Epithelial cell of proximal tubule (primary cell): ENCODE results near the gene ZNF341. TPM values are rescaled to one million over a fixed set of nuclear protein-coding genes. Genes with fewer than 3 reads are reported as not detected.

Experiments
- DNase-seq: peaks from one replicate; pipeline ENCODE4 v3.0.0-alpha.2; 2011; ENCODE audit warnings: low read depth
- H3K4me3 ChIP-seq: 2 replicates; pipeline ENCODE4 v1.5.1; 2011; ENCODE audit warnings: low read depth, mild to moderate bottlenecking, low read length
- CTCF ChIP-seq: conservative IDR thresholded peaks from 2 replicates; pipeline ENCODE4 v1.5.1; 2012; ENCODE audit warnings: low read depth, mild to moderate bottlenecking, low read length
- total RNA-seq: library from RNA; depleted of rRNA; stranded (reverse); fragments of >200 nt; gene quantifications from 2 replicates; pipeline ENCODE4 v1.2.3, GENCODE V29; 2015

The ZNF341 gene
- total RNA-seq, 1 donor from 2014 or later = 2.1 TPM

- DNase-seq = no peak
- H3K4me3 ChIP-seq = no peak overlapping the region
- TF ChIP-seq CTCF = no peak
Observed at GRCh38 chr20:33828326-33828844, 96.6 kb downstream of the ZNF341 start.

DNA sequence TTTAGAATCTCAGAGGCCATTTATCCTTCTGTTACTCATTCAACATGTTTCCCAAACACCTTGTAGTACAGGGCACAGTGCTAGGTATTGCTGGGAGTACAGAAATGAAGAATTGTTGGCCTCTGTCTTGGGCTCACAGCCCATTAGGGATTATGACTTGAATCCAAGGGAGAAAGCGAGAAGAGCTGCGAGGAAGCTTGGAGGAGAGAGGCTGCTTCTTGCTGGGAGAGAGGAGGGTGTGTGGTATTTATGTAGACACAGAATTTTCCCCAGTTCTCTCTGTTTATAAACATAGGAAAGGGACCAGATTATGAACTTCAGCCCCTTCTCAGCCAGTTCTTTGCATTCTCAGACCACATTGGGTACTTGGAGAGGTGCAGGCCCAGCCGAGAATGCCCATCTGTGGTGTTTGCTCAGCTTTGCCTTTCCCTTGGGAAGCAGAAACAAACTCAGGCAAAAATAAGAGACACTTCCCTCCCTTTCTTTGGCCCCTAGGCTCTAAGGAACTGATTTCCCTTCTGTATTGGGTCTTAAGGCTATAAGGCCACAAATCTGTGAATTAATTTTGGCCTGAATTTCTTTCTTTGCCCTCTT is 97.3 kb downstream of the ZNF341 start:
- H3K4me3 ChIP-seq = no peak overlapping the region
- DNase-seq = no peak
- TF ChIP-seq CTCF = no peak

DNA sequence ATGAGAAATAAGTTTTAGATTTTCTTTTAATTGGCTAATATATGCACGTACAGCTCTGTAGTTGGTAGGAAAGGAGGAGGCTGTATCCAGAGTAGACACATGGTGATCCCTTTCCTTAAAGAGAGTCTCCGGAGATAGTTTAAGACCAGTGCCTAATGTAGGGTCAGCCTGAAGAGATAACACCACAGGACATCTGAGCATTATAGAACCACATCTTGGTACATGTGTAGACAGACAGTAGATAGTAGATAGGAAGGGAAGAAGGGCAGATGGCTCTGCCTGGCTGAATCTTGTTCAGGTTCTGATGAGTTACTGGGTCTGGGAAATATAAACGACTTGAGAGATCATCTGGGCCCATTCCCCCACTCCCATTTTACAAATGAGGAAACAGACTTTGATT is 97.8 kb downstream of the ZNF341 start:
- no peak for DNase-seq
- TF ChIP-seq CTCF = no peak
- no peak overlapping the region for H3K4me3 ChIP-seq

GRCh38 chr20:33830371-33830770 is 98.6 kb downstream of the ZNF341 start:
- no peak for TF ChIP-seq CTCF
- no peak overlapping the region for H3K4me3 ChIP-seq
- no peak for DNase-seq

DNA sequence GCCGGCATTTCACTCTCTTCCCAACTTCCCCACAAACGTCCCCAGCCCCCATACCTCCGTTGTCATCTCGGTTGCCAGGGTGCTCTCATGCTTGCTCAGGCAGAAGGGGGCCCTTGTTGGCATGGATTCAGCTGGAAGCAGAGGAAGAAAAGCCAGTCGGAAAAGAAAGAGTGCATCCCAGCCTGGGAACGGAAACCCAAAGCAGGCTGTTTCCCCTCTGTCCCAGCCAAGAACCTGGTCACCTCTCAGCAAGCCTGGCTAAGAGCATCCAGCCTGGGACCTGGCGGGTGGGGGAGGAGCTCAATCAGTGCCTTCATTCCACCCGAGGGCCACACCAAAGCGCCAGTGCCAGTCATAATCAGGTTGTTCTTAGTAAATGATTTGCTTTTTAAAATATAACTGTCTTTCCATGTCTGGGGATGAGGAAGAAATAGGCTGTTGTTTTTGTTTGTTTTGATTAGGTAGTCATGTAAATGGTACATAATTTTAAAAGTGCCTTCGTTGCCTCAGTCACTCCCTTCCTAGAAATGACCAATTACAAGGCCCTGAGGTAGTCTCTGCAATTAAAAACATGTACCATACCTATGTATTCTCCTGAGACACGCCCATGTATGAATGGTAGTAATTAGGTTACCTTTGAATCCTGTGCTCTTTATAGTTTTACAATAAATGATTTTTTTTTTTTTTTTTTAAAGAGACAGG is 100.5 kb downstream of the ZNF341 start:
- TF ChIP-seq CTCF = no peak
- H3K4me3 ChIP-seq = no peak overlapping the region
- no peak for DNase-seq

DNA sequence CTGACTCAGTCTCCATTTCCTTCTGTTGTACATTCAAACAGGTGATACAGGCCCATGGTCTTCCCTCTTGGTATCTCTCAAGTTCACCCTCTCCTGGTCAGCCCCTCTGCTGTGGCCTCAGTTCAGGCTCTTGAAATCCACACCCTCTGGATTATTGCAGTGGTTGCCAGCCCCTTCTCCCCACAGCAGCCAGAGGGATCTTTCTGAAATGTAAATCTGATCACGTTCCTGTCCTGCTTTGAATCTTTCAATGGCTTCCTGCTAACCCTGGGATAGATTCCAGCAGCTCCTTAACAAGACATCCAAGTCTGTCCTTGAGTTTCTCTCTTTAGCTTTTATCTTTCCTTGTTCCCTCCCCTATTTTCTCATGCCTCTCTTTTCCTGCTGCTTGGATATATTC is 101.5 kb downstream of the ZNF341 start:
- H3K4me3 ChIP-seq = no peak overlapping the region
- no peak for DNase-seq
- TF ChIP-seq CTCF = no peak
